SU-DHL-6 (cell line): ENCODE measurements around the gene ZNF350.

Source experiments
- EZH2phosphoT487 ChIP-seq: fragments of 200-600 bp; sonication (generic), shearing (Covaris generic); conservative IDR thresholded peaks from 2 replicates; pipeline ENCODE4 v1.6.1; 2018; ENCODE audit warnings: mild to moderate bottlenecking, antibody characterized with exemption, low read length, moderate library complexity, mixed read lengths
- TF ChIP-seq, protein P1 (sequence below): fragments of 200-600 bp; sonication (generic); IDR thresholded peaks from one replicate; pipeline ENCODE4 v1.5.1; 2017; ENCODE audit warnings: antibody characterized with exemption, mild to moderate bottlenecking, low read length, moderate library complexity; ENCODE audit not compliant: insufficient read depth, poor library complexity, severe bottlenecking

DNA sequence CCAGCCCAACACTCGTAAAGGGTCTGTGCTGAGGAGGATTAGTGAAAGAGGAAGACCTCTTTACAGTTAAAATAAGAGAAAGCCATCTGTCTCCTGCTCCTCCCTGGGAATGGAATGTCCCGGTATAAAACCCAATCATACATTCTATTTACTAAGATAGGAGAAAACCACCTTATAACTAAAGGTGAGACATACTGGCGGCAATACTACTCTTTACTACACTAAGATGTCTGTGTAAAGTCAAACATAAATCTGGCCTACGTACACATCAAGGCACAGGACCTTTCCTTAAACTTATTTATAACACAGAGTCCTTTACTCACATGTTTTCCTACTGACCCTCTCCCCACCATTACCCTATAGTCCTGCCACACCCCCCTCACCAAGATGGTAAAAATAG, 3.3 kb downstream of the ZNF350 start:
- TF ChIP-seq, protein P1, sequence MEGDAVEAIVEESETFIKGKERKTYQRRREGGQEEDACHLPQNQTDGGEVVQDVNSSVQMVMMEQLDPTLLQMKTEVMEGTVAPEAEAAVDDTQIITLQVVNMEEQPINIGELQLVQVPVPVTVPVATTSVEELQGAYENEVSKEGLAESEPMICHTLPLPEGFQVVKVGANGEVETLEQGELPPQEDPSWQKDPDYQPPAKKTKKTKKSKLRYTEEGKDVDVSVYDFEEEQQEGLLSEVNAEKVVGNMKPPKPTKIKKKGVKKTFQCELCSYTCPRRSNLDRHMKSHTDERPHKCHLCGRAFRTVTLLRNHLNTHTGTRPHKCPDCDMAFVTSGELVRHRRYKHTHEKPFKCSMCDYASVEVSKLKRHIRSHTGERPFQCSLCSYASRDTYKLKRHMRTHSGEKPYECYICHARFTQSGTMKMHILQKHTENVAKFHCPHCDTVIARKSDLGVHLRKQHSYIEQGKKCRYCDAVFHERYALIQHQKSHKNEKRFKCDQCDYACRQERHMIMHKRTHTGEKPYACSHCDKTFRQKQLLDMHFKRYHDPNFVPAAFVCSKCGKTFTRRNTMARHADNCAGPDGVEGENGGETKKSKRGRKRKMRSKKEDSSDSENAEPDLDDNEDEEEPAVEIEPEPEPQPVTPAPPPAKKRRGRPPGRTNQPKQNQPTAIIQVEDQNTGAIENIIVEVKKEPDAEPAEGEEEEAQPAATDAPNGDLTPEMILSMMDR, result no peak
- TF ChIP-seq EZH2phosphoT487, result no peak
